ENCODE results near the gene STYX. TPM values are rescaled to one million over a fixed set of nuclear protein-coding genes. Genes with fewer than 3 reads are reported as not detected.
"Not testable (repeated sequence)": the region's sequence is repeated elsewhere in the genome, so short reads cannot be mapped to it uniquely, and the experiment has no call there.

The STYX gene
- total RNA-seq, 1 experiment from 2014 or later = 12.1 TPM

DNA sequence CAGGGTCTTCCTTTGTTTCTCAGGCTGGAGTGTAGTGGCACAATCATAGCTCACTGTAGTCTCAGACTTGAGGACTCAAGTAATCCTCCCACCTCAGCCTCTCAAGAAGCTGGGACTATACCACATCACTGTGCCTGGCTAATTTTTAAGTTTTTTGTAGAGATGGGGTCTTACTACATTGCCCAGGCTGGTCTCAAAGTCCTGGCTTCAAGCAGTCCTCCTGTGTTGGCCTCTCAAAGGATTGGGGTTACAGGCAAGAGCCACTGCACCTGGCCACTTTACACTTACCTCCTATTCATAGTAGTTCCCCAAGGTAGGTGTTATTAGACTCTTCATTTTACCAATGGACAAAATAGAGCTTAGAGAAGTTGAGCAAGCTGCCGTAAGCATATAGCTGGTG, 29.2 kb downstream of the STYX start:
- Histone ChIP-seq H3K4me3 (no peak overlapping the region), H3K36me3 (no peaks in the 10 kb centered on the region), H3K27me3 (no peaks in the 10 kb centered on the region), H3K9me3 (no peaks in the 10 kb centered on the region)
- no peak for DNase-seq

DNA sequence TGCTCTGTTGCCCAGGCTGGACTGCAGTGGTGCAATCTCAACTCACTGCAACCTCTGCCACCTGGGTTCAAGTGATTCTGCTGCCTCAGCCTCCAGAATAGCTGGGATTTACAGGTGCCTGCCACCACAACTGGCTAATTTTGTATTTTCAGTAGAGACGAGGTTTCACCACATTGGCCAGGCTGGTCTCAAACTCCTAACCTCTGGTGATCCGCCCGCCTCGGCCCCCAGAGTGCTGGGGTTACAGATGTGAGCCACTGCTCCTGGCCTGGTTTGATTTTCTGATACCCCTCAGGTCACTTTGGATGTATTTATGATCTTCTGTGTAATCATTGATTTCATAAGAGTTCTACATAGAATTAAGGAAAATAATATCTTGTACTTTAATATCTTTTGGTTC, 33.0 kb downstream of the STYX start:
- not testable (repeated sequence) for H3K4me3 ChIP-seq, H3K27me3 ChIP-seq, DNase-seq, H3K36me3 ChIP-seq, H3K9me3 ChIP-seq

DNA sequence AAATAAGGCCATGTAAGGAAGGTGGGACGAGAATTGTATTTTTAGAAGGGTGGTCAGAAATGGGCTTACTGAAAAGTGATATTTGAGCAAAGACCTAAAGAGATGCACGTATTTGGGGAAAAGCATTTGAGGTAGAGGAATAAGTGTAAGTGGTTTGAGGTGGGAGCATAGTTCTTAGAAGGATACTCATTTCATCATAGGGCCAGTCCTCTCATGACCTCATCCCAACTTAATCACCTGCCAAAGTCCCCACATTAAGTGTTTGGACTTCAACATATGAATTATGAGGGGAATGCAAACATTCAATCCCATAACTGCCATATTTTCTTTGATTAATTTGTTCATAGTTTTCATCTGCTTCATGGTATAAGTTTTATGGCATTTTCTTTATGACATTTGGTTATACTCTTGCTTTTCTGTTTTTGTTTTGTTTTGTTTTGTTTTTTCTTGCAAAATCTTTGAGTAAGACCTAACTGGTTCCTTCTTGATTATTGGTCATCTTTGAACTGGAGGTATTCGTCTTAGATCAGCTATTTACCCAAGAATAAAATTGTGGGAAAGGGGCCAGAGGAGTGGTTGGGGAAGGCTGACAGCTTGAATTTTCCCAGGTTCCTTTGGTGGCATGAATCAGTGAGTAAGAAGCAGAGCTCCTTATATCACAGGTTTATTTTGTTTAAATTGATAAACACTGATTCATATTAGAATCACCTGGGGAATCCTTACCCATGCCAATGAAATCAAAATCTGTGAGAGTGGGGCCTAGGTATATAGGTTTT, 37.3 kb downstream of the STYX start:
- H3K36me3 ChIP-seq = no peaks in the 10 kb centered on the region; the same call in 1 of the 2 replicates
- no peak overlapping the region for H3K4me3 ChIP-seq
- H3K9me3 ChIP-seq = no peaks in the 10 kb centered on the region
- no peaks in the 10 kb centered on the region for H3K27me3 ChIP-seq
- no peak for DNase-seq

DNA sequence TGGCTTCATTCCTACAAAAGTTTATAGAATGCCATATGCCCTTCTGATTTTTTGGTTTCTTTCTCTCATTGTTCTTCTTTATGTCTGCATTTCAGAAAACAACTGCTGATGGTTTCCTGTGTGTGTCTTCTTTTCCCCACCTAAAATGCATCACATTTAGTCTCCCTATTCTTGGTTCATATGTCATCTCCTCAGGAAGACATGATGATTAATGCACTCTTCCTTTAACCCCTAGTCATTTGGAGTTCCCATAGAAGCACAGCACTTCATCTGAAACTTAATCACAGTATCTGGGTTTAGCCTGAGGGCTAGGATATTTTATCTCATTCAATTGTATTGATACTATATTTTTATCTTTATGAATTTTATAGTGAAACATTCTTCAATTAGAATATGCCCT, 39.9 kb downstream of the STYX start:
- Histone ChIP-seq H3K27me3 (no peaks in the 10 kb centered on the region), H3K4me3 (no peak overlapping the region), H3K9me3 (no peaks in the 10 kb centered on the region), H3K36me3 (no peaks in the 10 kb centered on the region; the same call in 1 of the 2 replicates)
- DNase-seq = no peak

DNA sequence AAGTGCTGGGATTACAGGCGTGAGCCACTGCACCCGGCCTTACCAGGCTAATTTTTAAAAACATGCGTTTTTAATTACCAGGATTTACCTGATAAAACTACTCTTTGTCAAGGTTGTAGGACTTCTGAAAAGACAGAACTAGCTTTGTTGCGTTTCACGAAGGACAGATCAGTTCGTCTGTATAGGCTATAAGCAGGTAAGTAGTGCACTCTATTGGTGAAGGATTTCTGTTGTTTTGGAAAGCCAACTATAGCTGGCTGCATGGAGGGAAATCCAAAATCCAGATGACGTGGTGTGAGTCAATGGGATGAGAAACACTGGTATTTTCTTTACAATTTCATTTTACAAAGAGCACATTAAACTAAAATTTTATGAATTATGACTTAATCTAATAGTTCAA, 46.9 kb downstream of the STYX start:
- Histone ChIP-seq H3K4me3 (no peak overlapping the region), H3K9me3 (no peaks in the 10 kb centered on the region), H3K36me3 (peaks cover 50% of the 10 kb centered on the region), H3K27me3 (no peaks in the 10 kb centered on the region)
- DNase-seq = no peak

DNA sequence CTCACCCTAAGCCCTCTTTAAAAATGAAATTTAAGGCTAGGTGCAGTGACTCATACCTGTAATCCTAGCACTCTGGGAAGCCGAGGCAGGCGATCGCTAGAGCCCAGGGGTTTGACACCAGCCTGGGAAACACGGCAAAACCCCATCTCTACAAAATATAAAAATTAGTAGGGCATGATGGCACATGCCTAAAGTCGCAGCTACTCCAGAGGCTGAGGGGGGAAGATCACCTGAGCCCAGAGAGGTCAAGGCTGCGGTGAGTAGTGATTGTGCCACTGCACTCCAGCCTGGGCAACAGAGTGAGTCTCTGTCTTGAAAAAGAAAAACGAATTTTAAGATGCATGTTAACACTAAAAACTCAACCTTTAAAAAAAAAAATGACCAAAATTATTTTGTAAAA, 48.7 kb downstream of the STYX start:
- Histone ChIP-seq H3K9me3 (no peaks in the 10 kb centered on the region), H3K27me3 (no peaks in the 10 kb centered on the region), H3K4me3 (no peak overlapping the region), H3K36me3 (peaks cover 63% of the 10 kb centered on the region)
- no peak for DNase-seq

DNA sequence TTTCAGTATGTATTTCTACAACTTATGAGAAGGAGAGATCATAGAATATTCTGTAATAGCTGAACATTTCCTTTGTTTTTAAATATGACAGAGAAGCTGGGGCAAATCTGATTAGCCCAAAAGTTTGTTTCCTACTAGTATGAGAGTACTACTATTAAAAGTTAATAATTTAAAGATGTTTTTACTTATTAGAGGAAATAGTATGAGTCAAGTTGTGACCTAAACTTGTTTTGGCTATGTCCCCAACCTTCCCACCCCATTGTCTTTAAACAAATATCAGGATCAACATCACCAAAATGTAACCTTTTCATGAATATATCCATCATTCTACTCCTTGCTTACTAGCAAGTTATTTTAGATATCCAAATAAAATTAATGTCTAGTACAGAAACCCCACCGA, 50.9 kb downstream of the STYX start:
- Histone ChIP-seq H3K27me3 (no peaks in the 10 kb centered on the region), H3K9me3 (no peaks in the 10 kb centered on the region), H3K36me3 (peaks cover 69% of the 10 kb centered on the region), H3K4me3 (no peak overlapping the region)
- DNase-seq = no peak

DNA sequence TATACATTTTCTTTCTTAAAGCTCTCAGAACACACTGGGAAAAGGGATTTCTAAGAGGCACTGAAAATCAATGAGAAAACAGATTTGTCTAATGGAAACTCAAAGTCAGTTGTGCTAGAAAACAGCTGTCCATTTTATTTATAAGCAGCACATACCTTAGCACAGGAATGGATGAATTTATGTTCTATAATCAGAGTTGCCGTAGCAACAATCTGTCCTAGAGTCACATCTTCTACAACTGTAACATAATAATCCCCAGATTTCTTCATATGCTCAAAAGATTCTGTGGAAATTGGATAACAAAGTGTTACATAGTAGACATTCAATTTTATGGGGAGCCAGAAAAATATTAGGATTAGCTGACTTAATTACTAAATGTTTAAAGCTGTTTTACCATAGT, 51.7 kb downstream of the STYX start:
- DNase-seq = no peak
- Histone ChIP-seq H3K36me3 (peaks cover 64% of the 10 kb centered on the region), H3K9me3 (no peaks in the 10 kb centered on the region), H3K4me3 (no peak overlapping the region), H3K27me3 (no peaks in the 10 kb centered on the region)

DNA sequence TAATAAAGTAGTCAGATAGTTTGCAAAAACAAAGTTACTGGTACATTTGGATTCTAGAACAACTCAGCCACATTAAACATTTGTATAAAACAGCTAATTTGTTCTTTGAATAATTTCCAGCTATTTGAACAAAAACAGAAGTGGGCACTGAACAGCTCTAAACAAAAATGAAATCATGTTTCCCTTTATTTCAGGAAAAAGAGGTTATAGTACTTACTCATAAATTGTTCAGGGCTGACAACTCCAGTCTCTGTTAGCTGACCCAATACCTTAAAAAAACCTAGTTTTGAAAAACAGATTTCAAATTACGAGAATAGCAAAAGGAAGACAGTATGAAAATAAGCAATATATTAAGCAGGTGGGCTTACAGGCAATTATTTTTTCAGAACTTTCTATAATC, 53.2 kb downstream of the STYX start:
- DNase-seq = no peak
- H3K9me3 ChIP-seq = no peaks in the 10 kb centered on the region
- H3K27me3 ChIP-seq = no peaks in the 10 kb centered on the region
- peaks cover 62% of the 10 kb centered on the region for H3K36me3 ChIP-seq
- no peak overlapping the region for H3K4me3 ChIP-seq

DNA sequence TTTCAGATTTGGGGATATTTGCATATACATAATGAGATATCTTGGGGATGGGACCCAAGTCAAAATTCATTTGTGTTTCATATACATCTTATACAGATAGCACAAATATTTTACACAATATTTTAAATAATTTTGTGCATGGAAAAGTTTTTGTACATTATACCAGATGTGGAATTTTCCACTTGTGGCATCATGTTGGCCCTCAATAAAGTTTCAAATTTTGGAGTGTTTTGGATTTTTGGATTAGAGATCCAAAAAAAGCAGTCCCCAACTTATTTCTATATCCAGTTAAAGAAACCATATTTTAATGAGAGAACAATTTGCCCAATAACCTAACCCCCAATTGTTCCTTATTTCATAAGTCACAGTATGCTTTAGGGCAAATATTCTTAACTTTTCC, 56.9 kb downstream of the STYX start:
- Histone ChIP-seq H3K27me3 (no peaks in the 10 kb centered on the region), H3K9me3 (no peaks in the 10 kb centered on the region), H3K36me3 (peaks cover 34% of the 10 kb centered on the region), H3K4me3 (no peak overlapping the region)
- DNase-seq = no peak

DNA sequence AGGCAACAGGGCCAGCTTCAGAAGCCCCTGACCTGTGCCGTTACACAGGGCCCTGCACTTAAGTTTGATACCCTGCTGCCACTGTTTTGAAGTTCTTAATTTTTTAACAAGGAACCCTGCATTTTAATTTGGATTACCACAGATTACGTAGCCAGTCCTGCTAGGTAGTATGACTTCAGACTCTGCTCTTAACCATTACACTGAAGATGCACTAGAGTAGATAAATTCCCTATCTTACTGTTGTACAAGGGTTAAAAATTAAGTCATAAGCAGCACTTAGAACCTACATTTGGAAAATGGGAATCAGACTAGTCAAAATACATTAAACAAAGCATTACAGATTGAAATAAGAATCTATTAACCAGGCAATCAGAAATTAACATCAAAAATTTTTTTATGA, 59.2 kb downstream of the STYX start:
- no peak for DNase-seq
- Histone ChIP-seq H3K4me3 (peak overlapping the region; percentile 80), H3K9me3 (no peaks in the 10 kb centered on the region), H3K27me3 (no peaks in the 10 kb centered on the region), H3K36me3 (peaks cover 18% of the 10 kb centered on the region)

DNA sequence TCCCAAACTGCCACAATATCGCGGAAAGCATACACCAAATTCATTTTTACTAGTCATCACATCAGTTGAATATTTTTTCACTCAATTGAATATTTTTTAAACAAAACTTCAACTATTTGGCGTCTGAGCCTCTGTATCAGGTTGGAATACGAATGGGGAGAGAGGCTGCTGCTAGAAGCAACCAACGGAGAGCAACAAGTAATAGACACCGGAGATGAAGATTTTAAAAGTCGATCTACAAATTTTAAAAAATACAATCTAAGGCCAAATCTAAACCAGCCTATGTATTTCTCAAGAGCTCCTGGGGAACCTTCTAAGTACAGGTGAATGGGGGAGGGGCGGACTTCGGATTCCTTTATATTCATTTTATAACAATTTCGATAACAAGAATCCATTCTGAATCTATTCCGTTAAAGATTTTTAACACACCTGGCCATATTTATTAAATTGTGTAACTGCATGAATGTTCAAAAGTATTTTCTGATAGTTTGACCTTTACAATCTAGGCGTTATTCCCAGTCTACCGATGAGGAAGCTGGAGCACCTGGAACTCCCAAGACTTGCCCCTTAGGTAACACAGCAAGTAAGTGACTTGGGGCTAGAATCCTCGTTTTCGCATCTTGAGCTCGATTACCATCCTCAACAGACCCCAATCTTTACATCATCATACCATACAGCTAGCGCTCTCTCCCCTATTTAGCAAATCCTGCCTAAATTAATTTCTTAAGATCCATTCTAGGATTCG, 60.2 kb downstream of the STYX start:
- Histone ChIP-seq H3K4me3 (peak overlapping the region; percentile 80), H3K27me3 (no peaks in the 10 kb centered on the region), H3K36me3 (peaks cover 16% of the 10 kb centered on the region), H3K9me3 (no peaks in the 10 kb centered on the region)
- no peak for DNase-seq

DNA sequence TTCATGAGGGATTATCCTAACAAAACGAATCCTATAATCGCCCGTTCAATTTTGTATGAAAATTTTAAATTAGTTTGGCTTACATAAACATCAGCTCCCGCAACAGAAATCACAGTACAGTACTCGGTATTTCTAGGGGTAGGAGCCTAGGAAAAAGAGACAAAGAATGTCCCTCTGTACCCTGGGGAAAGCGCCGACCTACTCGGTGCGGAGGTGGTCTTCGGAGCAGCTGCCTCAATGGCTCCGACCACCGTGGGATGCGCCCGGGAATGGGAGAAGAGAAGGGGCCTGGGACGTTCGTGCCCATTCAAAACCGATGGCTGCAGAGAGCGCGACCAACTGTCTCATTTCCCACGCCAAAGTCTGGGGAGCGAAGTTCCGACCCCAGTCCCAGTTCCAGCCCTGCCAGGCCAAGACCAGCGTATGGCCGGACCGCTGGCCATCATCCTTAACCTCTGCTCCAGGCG, 60.8 kb downstream of the STYX start:
- Histone ChIP-seq H3K27me3 (no peaks in the 10 kb centered on the region), H3K36me3 (peaks cover 16% of the 10 kb centered on the region), H3K9me3 (no peaks in the 10 kb centered on the region), H3K4me3 (peak overlapping the region; percentile 80)
- DNase-seq = no peak

DNA sequence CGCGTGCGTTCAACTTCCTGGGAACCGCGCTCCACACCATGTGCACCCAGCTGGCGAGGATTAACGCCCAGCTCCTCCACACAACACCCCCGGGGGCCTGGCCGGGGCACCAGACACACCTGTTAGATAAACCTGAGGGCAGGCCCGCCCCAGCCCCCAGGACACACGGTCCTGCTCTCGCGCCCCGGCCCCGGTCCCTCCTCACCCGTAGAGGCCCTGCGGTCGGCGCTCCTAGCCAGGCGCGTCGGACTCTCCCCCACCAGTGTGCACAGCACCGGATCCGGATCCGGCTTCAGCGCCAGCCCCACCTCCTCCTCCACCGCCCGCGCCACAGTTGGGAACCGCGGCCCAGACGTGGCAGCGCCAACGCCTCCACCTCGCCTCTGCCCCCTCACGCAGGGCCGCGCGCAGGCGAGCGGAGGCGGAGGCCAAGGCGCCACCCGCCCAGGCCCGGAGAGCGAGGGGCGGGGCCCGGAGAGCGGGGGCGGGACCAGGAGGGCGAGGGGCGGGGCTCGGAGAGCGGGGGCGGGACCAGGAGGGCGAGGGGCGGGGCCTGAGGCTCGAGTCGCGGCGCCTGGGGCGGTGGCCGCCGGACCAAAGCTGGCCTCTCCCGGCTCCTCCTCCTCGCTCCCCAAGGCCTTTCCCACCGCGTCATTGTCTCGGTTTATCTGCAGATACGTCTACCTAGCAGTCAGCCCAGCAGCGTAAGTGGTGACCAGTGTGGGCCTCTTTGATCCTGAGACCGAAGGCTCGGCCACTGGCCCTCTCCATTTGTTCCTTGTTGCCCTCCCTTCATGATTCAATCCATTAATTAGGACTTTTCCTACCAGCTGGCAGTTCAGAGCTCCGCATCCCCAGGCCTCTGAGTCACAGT, 61.5 kb downstream of the STYX start, which contains the start of gene GNPNAT1:
Gene GNPNAT1, minus strand, starts transcription at position 385 of the 874 bp plus-strand sequence. CDS start 6,957 bp downstream, outside the sequence.
- Histone ChIP-seq H3K4me3 (peak within 1 kb of the TSS; percentile 80), H3K27me3 (no peaks in the 10 kb centered on the region), H3K9me3 (no peaks in the 10 kb centered on the region), H3K36me3 (peaks cover 16% of the 10 kb centered on the region)
- peak; percentile 93 for DNase-seq

DNA sequence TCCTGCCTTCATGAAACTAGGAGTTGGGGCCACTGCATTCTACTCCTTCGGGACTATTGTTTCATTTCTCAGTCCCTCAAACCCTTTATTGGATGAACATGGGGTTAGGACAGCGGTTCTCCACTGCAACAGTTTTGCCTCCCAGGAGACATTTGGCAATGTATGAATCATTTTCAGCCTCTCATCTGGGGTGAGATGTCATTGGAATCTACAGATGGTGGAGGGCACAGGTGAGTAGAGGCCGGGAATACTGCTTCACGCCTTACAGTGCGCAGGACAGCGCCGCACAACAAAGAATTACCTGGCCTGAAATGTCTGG, 62.1 kb downstream of the STYX start:
- H3K4me3 ChIP-seq = peak overlapping the region; percentile 80
- H3K9me3 ChIP-seq = no peaks in the 10 kb centered on the region
- no peaks in the 10 kb centered on the region for H3K27me3 ChIP-seq
- DNase-seq = no peak
- peaks cover 14% of the 10 kb centered on the region for H3K36me3 ChIP-seq

DNA sequence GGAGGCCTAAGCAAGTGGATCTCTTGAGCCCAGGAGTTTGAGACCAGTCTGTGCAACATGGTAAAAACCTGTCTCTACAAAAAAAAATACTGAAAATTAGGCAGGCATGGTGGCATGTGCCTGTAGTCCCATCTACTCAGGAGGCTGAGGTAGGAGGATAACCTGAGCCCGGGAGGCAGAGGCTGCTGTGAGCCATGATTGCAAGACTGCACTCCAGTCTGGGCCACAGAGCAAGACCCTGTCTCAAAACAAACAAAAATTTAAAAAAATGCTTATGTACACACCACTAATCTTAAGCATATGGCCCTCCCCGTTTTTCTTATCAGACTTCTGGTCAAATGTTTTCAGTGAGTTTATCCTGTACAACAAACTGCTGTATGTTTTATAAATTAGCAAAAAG, 63.1 kb downstream of the STYX start:
- H3K27me3 ChIP-seq = no peaks in the 10 kb centered on the region
- no peak for DNase-seq
- no peaks in the 10 kb centered on the region for H3K9me3 ChIP-seq
- peaks cover 5% of the 10 kb centered on the region; the same call in 1 of the 2 replicates for H3K36me3 ChIP-seq
- no peak overlapping the region for H3K4me3 ChIP-seq

DNA sequence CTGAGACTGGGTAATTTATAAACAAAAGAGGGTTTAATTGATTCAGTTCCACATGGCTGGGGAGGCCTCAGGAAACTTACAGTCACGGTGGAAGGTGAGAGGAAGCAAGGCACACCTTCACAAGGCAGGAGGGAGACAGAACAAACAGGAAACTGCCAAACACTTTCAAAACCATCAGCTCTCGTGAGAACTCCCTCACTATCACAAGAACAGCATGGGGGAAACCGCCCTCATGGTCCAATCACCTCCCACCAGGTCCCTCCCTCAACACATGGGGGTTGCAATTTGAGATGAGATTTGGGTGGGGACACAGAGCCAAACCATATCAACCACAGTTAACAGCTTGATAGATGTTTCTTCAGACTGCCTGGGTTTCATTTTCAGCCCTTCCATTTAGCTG, 67.7 kb downstream of the STYX start:
- H3K4me3 ChIP-seq = no peak overlapping the region
- H3K9me3 ChIP-seq = no peaks in the 10 kb centered on the region
- no peak for DNase-seq
- no peaks in the 10 kb centered on the region for H3K36me3 ChIP-seq
- no peaks in the 10 kb centered on the region for H3K27me3 ChIP-seq
